ENCODE measurements around the gene INTU. TPM values are rescaled to one million over a fixed set of nuclear protein-coding genes. Genes with fewer than 3 reads are reported as not detected.

INTU gene
- total RNA-seq, 1 donor from 2014 or later, result 11.1 TPM

DNA sequence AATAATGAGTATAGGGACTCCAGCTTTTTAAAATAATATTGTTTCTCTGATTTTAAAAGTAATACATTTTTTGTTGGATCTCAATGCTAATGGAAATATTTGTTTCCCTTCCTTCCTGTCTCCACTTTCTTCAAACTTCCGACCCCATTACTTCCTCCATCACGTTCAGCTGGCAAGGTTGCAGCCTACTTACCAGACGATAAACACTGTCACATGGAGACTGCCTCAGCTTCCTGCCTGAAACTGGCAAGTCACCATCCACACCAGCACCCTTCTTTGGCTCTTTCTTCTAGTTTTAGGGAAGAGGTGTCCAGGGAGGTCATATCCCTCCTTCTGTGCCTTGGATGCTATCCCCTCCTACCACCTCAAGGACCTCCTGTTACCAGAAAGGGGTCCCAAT is 3.4 kb upstream of the INTU start:
- no peak for DNase-seq
- TF ChIP-seq, protein P1, sequence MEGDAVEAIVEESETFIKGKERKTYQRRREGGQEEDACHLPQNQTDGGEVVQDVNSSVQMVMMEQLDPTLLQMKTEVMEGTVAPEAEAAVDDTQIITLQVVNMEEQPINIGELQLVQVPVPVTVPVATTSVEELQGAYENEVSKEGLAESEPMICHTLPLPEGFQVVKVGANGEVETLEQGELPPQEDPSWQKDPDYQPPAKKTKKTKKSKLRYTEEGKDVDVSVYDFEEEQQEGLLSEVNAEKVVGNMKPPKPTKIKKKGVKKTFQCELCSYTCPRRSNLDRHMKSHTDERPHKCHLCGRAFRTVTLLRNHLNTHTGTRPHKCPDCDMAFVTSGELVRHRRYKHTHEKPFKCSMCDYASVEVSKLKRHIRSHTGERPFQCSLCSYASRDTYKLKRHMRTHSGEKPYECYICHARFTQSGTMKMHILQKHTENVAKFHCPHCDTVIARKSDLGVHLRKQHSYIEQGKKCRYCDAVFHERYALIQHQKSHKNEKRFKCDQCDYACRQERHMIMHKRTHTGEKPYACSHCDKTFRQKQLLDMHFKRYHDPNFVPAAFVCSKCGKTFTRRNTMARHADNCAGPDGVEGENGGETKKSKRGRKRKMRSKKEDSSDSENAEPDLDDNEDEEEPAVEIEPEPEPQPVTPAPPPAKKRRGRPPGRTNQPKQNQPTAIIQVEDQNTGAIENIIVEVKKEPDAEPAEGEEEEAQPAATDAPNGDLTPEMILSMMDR (IDR thresholded peaks at IDR 0.05), result no peak
- H3K27ac ChIP-seq, result no peak overlapping the region
- no peaks in the 10 kb centered on the region for H3K36me3 ChIP-seq
- no peak overlapping the region for H3K4me3 ChIP-seq
- intact Hi-C loops (cut with DNase I), result no loop called here
- no peaks in the 10 kb centered on the region for H3K27me3 ChIP-seq (ENCODE audit: low read depth)
- ATAC-seq, result no peak
- H3K9me3 ChIP-seq, result no peaks in the 10 kb centered on the region
- H3K4me1 ChIP-seq, result peaks cover 8% of the 10 kb centered on the region

DNA sequence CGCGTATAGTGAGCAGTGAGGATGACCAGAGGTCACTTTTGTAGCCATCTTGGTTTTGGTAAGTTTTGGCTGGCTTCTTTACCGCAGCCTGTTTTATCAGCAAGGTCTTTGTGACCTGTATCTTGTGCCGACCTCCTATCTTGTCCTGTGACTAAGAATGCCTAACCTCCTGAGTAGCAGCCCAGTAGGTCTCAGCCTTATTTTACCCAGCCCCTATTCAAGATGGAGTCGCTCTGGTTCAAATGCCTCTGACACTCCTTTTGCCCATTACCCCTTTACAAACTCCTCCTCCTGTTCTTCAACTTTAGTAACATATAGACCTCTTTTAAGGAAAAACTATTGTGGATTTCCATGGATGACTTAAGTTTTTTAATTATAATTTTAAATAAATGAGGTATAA is 2.6 kb upstream of the INTU start:
- Histone ChIP-seq H3K27me3 (ENCODE audit: low read depth) (no peaks in the 10 kb centered on the region), H3K4me1 (peaks cover 8% of the 10 kb centered on the region), H3K9me3 (no peaks in the 10 kb centered on the region), H3K4me3 (no peak overlapping the region), H3K27ac (no peak overlapping the region), H3K36me3 (no peaks in the 10 kb centered on the region)
- ATAC-seq (no peak), DNase-seq (no peak)
- intact Hi-C loops (cut with DNase I), result no loop called here
- TF ChIP-seq, protein P1 (IDR thresholded peaks at IDR 0.05), result no peak

DNA sequence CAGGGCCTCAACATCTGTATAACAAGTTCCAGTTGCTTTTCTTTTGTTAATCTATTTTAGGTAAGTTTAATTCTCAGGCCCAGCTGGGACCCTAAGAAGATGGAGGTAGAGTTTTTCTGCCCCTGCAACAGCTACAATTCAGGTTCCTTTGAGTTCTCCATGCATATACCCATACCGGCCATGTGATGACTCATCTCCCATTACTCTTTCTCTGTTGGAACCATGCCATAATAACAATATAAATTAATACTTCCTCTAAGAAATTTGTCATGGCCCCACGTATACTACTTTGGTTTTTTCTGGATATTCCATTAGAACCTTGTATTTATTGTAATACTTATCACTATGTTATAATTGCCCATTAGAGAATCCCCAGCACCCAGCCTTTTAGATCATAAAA is 1.3 kb upstream of the INTU start:
- intact Hi-C loops (cut with DNase I), result no loop called here
- ATAC-seq, result no peak

DNA sequence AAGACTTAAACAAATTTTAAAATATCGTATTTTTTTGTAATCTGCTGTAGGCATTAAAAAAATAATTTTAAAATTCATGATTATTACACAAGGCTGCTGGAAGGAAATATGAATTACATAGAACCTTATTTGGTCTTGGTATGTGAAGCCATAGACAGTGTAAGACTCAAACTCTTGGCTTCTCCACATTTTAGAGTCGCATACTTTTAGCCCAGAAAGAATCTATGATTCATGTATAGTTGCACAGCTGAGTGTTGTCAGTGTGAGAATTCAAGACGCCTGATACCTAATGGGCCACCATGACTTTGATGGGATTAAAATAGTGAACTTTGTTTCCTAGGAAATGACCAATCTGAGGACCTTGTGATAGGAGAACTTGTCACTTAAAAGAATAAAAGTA is 1.4 kb downstream of the INTU start:
- no peaks in the 10 kb centered on the region for H3K9me3 ChIP-seq
- H3K27ac ChIP-seq, result no peak overlapping the region
- H3K27me3 ChIP-seq (ENCODE audit: low read depth), result no peaks in the 10 kb centered on the region
- TF ChIP-seq, protein P1 (IDR thresholded peaks at IDR 0.05), result no peak
- intact Hi-C loops (cut with DNase I), result no loop called here
- H3K4me3 ChIP-seq, result no peak overlapping the region
- DNase-seq, result no peak
- peaks cover 8% of the 10 kb centered on the region for H3K4me1 ChIP-seq
- H3K36me3 ChIP-seq, result no peaks in the 10 kb centered on the region
- ATAC-seq, result no peak

More for the DNA sequence above, 1.3 kb upstream of the INTU start:
- no peak for DNase-seq
- Histone ChIP-seq H3K4me1 (peaks cover 8% of the 10 kb centered on the region), H3K9me3 (no peaks in the 10 kb centered on the region), H3K27me3 (ENCODE audit: low read depth) (no peaks in the 10 kb centered on the region), H3K4me3 (no peak overlapping the region), H3K36me3 (no peaks in the 10 kb centered on the region), H3K27ac (no peak overlapping the region)
- TF ChIP-seq, protein P1 (IDR thresholded peaks at IDR 0.05), result no peak

DNA sequence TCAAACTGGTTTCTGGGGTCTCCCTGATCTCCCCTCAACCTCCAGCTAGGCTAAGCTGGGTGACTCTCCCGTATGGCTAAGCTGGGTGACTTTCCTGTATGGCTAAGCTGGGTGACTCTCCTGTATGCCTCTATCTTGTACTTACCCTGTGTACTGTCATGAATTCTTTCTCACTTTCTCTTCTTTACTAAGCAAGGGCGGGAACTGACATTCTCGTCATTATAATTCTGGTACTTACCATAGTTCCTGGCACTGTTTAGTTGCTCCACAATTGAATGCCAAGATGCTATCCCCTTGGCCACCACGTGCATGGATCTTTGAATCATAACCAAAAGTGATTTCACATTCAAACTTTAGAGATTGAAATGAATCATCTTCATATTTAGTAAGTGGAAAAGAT is 8.8 kb downstream of the INTU start:
- no peaks in the 10 kb centered on the region for H3K9me3 ChIP-seq
- TF ChIP-seq, protein P1 (IDR thresholded peaks at IDR 0.05), result no peak
- no peak overlapping the region for H3K27ac ChIP-seq
- ATAC-seq (no peak), DNase-seq (no peak)
- no peaks in the 10 kb centered on the region for H3K4me1 ChIP-seq
- no peaks in the 10 kb centered on the region for H3K27me3 ChIP-seq (ENCODE audit: low read depth)
- H3K4me3 ChIP-seq, result no peak overlapping the region
- intact Hi-C loops (cut with DNase I), result no loop called here
- H3K36me3 ChIP-seq, result peaks cover 5% of the 10 kb centered on the region

DNA sequence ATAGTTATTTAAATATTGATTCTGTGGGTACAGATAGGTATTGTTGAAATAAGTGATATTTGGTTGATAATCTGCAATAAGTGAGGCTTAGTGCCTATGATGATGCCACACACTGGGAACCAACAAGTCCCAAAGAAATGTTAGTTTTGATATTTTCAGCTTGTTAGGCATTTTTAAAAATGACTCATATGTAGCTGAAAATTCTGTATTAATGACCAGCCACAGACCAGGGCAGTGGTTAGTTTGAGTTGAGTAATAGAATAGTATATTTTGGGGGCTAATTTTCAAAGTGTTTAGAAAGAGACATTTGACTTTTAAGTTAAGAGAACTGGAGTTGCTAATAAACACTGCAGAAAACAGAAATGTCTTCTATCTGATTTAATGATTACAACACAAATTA is 9.4 kb downstream of the INTU start:
- no peaks in the 10 kb centered on the region for H3K27me3 ChIP-seq (ENCODE audit: low read depth)
- no peak for DNase-seq
- no peaks in the 10 kb centered on the region for H3K9me3 ChIP-seq
- no peaks in the 10 kb centered on the region for H3K4me1 ChIP-seq
- TF ChIP-seq, protein P1 (IDR thresholded peaks at IDR 0.05), result no peak
- H3K27ac ChIP-seq, result no peak overlapping the region
- ATAC-seq, result no peak
- peaks cover 5% of the 10 kb centered on the region for H3K36me3 ChIP-seq
- intact Hi-C loops (cut with DNase I), result no loop called here
- H3K4me3 ChIP-seq, result no peak overlapping the region
